Loucy (cell line): ENCODE results near the gene MOV10L1.

Source experiments
- CTCF ChIP-seq: fragments of 200-600 bp; sonication (generic); conservative IDR thresholded peaks from 2 replicates; pipeline ENCODE4 v1.5.1; 2014; ENCODE audit warnings: mild to moderate bottlenecking, antibody characterized with exemption, low read length
- EZH2phosphoT487 ChIP-seq: fragments of 200-600 bp; IDR thresholded peaks from 2 replicates; pipeline ENCODE4 v1.6.1; 2018; ENCODE audit warnings: antibody characterized with exemption, mild to moderate bottlenecking, moderate library complexity, borderline replicate concordance

DNA sequence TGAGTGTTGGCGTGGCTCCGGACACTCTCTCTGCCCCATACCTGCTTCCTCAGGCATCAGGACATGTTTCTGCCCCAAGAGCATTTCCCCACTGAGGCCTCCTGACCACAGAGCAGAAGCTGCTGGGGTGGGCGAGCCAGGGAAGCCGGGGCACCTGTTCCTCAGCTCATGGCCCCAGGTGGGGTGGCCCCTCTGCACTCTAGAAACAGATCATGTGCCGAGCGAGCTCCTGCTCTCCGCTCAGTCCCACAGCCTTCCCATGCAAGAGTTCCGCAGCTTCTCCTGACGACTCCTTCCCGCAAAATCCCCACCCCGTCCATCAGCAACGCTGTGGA lies 58.3 kb downstream of the MOV10L1 start:
- TF ChIP-seq EZH2phosphoT487 (no peak), CTCF (no peak)
